CD4-positive, alpha-beta T cell treated with Interleukin-15 for 1 hour (primary cell): Measurements from ENCODE around the gene CHPT1.
A peak's percentile ranks its signal among the peaks of the same experiment; 100 is the strongest.
"Not testable (repeated sequence)": the region's sequence is repeated elsewhere in the genome, so short reads cannot be mapped to it uniquely, and the experiment has no call there.

Source experiments
- DNase-seq: peaks from one replicate; pipeline ENCODE4 v3.0.0-alpha.2; 2020

Gene CHPT1

DNA sequence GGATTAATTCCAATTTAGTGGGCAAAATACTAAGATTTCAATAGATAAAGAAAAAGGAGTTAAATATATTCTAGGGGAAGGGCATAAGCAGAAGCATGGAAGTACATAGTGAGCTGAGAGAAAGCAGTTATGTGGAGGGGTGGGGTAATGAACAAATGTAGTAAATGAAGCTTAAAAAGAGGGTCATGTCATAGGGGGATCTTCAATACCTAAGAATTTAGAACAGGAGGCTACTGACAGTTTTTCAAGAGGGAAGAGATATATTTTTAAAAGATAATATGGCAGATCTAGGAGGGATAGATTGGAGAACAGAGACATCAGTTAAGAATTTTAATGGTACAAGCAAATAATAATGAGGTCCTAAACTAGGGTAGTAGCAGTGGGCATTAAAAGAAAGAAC lies 32.4 kb downstream of the CHPT1 start:
- DNase-seq: no peak

DNA sequence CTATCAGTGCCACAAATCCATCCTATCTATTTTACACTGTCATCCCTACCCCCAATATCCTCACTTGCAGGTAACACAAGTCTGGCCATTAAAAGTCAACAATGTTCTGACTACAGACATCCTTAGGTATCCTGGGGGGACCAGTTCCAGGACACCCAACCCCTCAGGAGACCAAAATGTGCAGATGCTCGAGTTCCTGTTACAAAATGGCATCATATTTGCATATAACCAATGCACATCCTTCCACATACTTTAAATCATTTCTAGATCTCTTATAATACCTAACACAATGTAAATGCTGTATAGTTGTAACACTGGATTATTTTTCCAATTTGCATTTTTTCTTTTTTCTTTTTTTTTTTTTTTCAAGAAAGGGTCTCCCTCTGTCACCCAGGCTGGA lies 34.9 kb downstream of the CHPT1 start:
- DNase-seq: no peak

- no peak for DNase-seq
These were observed 35.7 kb downstream of the CHPT1 start for GRCh38 chr12:101733166-101733565.

DNA sequence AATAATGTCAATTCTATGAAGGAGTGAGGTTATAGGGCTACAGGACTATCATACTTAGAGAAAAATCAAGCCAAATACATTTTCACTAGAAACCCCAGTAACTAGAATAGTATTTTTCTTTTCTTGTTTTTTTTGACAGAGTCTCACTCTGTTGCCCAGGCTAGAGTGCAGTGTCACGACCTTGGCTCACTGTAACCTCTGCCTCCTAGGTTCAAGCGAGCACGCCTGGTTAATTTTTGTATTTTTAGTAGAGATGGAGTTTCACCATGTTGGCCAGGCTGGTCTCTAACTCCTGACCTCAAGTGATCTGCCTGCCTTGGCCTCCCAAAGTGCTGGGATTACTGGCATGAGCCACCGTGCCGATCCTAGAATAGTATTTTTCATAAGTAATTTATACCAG lies 37.0 kb downstream of the CHPT1 start:
- not testable (repeated sequence) for DNase-seq

GRCh38 chr12:101737476-101737875 lies 40.0 kb downstream of the CHPT1 start:
- no peak for DNase-seq

DNA sequence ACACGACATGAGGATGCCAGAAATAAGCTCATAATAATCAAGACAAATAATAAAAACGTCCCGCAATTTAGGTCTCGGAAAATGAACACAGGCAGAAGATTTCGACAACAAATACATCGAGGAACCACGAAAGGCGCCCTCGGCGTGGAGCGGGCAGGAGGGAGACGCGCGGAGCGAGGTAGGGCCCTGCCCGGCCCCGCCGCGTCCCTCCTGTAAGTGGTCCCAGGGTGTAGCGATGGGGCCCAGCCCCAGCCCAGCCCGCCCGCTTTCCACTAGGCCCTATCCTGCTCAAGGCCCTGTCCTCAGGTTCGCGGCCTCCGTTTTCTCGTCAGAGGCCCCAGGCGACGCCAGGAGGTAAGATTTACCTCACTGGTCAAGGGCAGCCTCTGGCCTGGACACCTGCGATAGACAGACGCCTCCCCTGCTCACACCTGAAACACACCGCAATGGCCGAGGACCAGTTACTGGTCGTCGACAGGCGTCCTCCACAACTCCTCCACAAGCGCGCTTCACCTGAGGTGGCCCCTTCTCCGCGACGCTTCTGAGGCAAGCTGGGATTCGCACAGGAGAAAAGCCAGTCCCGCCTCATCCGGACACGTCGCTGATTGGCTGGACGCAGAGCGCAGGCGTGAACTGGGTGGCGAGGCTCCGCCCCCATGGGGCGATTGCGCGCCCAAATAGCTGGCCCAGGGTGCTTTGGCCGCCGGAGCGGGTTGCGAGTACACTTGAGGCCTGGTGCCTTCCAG lies 41.7 kb downstream of the CHPT1 start, which contains the start of gene SYCP3:
SYCP3 (minus strand) TSS at position 543 of the 746 bp plus-strand sequence. CDS start 1,527 bp downstream, outside the sequence.
- DNase-seq: no peak

- no peak for DNase-seq
These were observed 43.1 kb downstream of the CHPT1 start for GRCh38 chr12:101740566-101740965.

GRCh38 chr12:101740980-101741379 lies 43.5 kb downstream of the CHPT1 start:
- no peak for DNase-seq

DNA sequence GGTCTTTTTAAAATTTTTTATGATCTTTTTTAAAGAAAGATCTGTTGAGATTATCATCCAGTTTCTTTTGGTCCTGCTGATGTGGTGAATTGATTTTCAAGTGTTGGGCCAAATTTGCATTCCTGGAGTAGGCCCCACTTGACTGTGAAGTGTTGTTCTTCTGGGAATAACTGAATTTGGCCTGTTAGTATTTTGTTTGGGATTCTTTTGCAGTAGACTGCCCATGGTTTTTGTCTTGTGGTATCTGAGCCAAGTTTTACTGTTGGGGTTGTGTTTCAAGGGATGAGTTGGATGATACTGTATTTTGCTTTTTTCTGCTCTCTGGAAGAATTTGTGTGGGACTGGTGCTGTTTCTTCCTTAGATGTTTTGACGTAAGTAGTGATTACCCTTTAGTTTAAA lies 45.8 kb downstream of the CHPT1 start:
- no peak for DNase-seq

- peak; percentile 85 for DNase-seq
These were observed 46.5 kb downstream of the CHPT1 start for GRCh38 chr12:101743724-101744472.

- DNase-seq: no peak
These were observed 48.0 kb downstream of the CHPT1 start for GRCh38 chr12:101745481-101745880.

GRCh38 chr12:101746196-101746595 lies 48.8 kb downstream of the CHPT1 start:
- no peak for DNase-seq

GRCh38 chr12:101746661-101747060 lies 49.2 kb downstream of the CHPT1 start:
- no peak for DNase-seq

DNA sequence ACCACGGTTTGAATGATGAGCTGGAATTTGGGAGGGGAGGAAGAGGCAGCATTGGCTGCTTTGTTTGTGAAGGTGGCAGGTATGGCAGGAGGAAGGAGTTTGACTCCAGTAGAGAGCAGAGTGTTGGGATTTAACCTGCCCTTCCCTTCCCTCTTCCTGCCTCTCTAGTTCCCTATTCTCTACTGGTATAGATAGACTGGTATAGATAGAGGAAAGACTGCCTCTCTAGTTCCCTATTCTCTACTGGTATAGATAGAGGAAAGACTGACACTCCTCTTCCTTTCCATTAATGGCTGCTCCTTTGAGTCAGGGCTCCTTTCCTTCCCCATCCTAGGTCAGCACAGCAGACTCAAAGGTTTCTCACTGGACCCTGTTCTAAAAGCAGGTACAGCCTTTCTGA lies 50.3 kb downstream of the CHPT1 start:
- DNase-seq: no peak

DNA sequence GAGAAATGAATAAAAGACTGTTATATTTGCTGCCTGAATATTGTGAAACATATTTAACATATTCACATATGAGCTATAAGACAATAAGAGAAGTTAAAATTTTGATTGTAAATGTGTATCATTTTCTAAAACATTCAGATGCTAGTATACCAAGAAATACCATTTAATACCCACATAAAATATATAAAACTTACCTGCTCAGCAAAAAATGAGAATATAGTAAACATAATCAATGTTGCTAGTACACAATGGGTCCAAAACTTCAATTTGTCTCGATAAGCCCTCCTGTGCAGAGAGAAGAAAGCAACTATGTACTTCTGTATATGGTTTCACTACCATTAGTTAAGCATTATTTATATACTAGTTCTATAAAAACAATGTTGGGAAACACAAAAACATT lies 51.5 kb downstream of the CHPT1 start:
- no peak for DNase-seq

DNA sequence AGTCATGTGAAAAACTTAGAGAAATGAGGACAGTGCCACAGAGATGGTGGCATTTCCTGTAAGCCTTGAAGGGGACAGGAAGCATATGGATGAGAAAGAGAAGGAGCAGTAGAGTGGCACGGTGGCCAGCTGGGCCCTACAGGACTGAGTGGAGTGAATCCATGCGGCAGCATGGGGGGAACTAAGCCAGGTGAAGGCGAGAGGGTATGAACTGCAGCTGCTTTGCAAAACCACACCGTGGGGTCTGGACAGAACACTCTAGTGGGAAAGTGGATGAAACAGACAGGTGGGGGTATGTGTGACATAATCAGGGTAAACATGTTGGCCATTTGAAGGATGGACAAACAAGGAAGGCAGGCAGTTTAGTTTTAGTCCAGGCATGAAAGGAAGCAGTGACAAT lies 52.2 kb downstream of the CHPT1 start:
- DNase-seq: no peak

DNA sequence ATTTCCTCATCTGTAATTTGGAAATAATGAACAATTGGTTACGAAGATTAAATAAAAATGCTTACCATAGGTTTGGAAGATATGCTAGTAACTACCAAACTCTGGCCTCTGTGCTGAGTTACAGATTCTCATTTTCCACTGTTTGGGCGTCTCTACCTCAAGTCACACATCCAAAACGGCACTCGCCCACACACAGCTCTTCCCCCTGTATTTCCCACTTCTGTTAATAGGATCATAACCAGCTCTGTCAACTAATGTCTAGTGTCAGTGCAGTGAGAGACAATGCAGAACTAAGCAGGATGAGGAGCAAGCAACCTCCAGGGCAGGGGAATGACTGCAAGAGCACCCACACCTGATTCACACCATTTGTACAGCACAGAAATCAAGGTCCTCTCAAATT lies 52.7 kb downstream of the CHPT1 start:
- no peak for DNase-seq

DNA sequence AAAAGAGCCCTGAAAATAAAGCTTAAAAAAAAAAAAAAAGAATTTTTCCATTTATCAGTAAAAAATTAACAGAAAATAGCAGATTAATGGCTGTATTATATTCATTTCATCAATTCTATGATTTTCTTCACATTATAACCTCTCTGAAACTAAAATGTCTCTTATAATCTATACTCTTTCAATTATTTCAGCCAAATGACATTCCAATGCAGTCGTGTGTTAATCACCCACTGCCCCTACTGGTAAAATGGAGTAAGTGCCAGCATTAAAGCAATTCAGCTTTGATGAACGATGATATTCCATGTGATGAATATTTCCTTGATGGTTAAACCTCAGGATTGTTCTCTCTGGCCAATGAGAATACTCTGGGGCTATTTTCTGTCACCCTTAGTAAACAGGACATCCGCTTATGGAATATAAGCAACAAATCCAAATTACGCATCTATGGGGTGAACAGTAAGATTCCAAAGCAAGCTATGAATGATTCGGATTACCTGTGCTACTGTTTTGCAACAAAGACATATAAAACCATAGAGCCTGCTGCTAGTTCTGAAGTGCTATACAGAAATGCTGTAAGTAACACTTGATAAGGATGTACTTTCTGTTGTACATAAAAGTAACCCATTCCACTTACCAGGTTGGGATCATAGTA lies 62.1 kb downstream of the CHPT1 start:
- no peak for DNase-seq

DNA sequence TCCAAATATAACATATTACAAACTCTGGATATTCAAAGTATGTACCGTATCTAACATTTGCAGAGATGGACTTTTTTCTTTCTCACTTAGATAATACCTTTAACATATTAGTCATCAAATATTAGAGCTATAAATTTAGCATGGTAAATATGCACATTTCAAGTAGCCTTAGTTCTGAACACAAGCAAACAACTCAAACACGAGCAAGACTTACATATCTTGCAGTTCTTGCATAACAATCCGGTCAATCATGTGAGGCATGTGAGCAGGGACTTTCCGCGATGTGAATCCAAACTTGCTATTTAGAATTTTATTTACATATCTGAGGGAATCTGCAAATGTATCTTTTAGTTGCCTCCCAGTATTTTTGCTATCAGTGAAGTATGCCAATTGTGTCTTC lies 63.9 kb downstream of the CHPT1 start:
- no peak for DNase-seq

DNA sequence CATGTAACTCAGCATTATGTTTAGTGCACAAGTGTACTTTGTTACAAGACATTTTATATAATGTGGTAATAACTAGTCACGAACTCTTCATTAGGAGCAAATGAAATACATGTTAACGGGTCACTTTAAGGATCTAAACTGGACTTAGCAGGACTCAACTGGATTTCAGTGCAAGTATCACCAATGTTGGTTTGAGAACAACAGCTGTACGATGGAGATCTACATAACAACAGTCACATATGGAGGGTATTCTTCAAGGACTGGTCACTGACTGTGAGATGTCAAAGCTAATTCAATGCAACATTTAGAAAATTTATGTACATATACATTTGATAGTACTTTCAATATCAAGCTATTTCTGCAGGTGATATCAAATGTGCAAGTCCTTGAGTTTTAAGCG lies 64.3 kb downstream of the CHPT1 start:
- DNase-seq: no peak

DNA sequence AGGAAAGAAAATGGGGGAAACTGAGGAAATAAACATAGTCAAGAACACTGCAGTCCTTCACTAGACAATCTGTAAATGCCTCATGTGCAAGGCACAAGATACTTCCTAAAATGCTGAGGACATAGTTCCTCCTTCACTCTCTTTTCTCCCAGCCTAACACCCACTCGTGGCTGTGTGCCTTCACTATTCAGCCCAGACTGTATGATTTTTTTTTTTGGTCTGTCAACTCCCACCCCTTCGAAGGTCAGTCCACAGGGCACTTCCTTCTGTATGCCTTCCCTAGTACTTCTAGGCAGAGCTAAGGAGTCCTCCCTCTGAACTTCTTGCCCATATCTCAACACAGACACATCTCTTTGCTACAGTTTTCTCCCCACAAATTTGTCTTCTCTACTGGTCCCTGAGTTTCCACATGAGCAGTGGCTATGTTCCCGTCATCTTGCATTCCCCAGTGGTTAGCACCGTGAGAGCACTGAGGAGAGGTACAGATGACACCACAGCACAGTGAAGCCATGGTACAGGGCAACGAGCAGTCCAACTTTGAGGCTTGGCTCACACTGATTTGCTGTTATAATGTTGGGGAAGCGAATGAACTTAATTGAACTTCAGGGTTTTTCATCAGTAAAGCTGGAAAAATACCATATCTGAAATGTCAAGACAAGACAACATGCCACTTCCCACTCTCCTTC lies 65.9 kb downstream of the CHPT1 start:
- no peak for DNase-seq

GRCh38 chr12:101764051-101764792 lies 66.8 kb downstream of the CHPT1 start:
- no peak for DNase-seq

DNA sequence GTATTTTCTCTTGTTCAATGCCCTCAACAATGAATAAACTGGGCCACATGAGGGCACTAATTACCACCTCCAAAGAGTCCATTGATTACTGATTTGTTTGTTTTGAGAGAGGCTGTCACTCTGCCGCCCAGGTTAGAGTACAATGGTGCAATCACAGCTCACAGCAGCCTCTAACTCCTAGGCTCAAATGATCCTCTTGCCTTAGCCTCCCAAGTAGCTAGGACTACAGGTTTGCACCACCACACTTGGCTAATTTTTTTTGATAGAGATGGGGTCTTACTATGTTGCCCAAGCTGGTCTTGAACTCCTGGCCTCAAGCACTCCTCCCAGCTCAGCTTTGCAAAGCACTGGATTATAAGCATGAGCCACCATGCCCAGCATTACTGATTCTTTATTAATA lies 70.1 kb downstream of the CHPT1 start:
- DNase-seq: no peak
